Omental fat pad (tissue), 4 donors: ENCODE data around the gene CCDC9B. TPM values are rescaled to one million over a fixed set of nuclear protein-coding genes. Genes with fewer than 3 reads are reported as not detected.

Source experiments
- ATAC-seq: fragments of 150-250 bp; one replicate; pipeline ENCODE4 v1.9.1; 2016; ENCODE audit warnings: mild to moderate bottlenecking, moderate library complexity; ENCODE audit not compliant: low FRiP score
- DNase-seq: peaks from one replicate; pipeline ENCODE4 v3.0.0-alpha.2; 2019; ENCODE audit warnings: low spot score
- CTCF ChIP-seq, 3 donors: fragments of 450-650 bp; IDR thresholded peaks; one replicate each; pipeline ENCODE4 v1.5.1; 2016 to 2017; ENCODE audit warnings: antibody characterized with exemption in 3 of 3, mild to moderate bottlenecking in 3 of 3, moderate library complexity in 2 of 3
- total RNA-seq, 4 donors: library from RNA; depleted of rRNA; stranded (reverse); fragments of >200 nt; gene quantifications; one replicate each; pipeline ENCODE4 v1.1.0, GENCODE V29; 2016

CCDC9B gene
- total RNA-seq, 4 donors from 2014 or later: 1.1 to 7.4 (median 4.5) TPM

- ATAC-seq: no peak
- TF ChIP-seq CTCF (IDR thresholded peaks at IDR 0.05): peak in 1 of 3 donors; percentile 4
- no peak for DNase-seq
These were observed 3.9 kb upstream of the CCDC9B start for GRCh38 chr15:40344631-40345120.

GRCh38 chr15:40344217-40344616, 3.5 kb upstream of the CCDC9B start:
- ATAC-seq (no peak), DNase-seq (no peak)
- no peak for TF ChIP-seq CTCF (IDR thresholded peaks at IDR 0.05)

- TF ChIP-seq CTCF (IDR thresholded peaks at IDR 0.05): no peak
- no peak for DNase-seq
- no peak for ATAC-seq
These were observed 2.8 kb upstream of the CCDC9B start for GRCh38 chr15:40343512-40343911.

- DNase-seq (no peak), ATAC-seq (no peak)
- TF ChIP-seq CTCF (IDR thresholded peaks at IDR 0.05): no peak
These were observed 1.9 kb upstream of the CCDC9B start for GRCh38 chr15:40342416-40343320.

GRCh38 chr15:40340038-40340739, 550 bp downstream of the CCDC9B start:
- no peak for TF ChIP-seq CTCF (IDR thresholded peaks at IDR 0.05)

GRCh38 chr15:40339621-40339945, 1.2 kb downstream of the CCDC9B start:
- DNase-seq (no peak), ATAC-seq (no peak)
- TF ChIP-seq CTCF (IDR thresholded peaks at IDR 0.05): no peak

More at GRCh38 chr15:40340038-40340739, 550 bp downstream of the CCDC9B start:
- no peak for DNase-seq
- peak; percentile 30 for ATAC-seq
